Activated CD8-positive, alpha-beta T cell treated with anti-CD3 and anti-CD28 coated beads for 36 hours (primary cell): ENCODE data around the gene PRADC1. TPM values are rescaled to one million over a fixed set of nuclear protein-coding genes. Genes with fewer than 3 reads are reported as not detected.

ENCODE experiments used
- ATAC-seq: fragments of 200-7000 bp; cut with Tn5 transposase; one replicate; pipeline ENCODE4 v1.10.0; 2021; ENCODE audit warnings: mild to moderate bottlenecking, moderate library complexity
- CTCF ChIA-PET: fragments of 350-600 bp; sonication (Branson Sonifier 250); formaldehyde crosslinking; loops from one replicate; lab custom pipeline; 2021; ENCODE audit warnings: antibody characterized with exemption; lab: Charles Lee
- POLR2A ChIA-PET: fragments of 350-600 bp; sonication (Branson Sonifier 250); formaldehyde crosslinking; loops from one replicate; lab custom pipeline; 2021; ENCODE audit warnings: antibody characterized with exemption; lab: Charles Lee
- DNase-seq: peaks from one replicate; pipeline ENCODE4 v3.0.0-alpha.2; 2020
- H3K27ac Mint-ChIP-seq: one replicate; pipeline ENCODE4 v1.8.0; 2021; ENCODE audit warnings: mild to moderate bottlenecking, mixed read lengths
- H3K27me3 Mint-ChIP-seq: one replicate; pipeline ENCODE4 v1.8.0; 2021; ENCODE audit warnings: mixed read lengths
- H3K36me3 Mint-ChIP-seq: one replicate; pipeline ENCODE4 v1.8.0; 2021; ENCODE audit warnings: low read depth, mixed read lengths
- H3K4me1 Mint-ChIP-seq: one replicate; pipeline ENCODE4 v1.8.0; 2021; ENCODE audit warnings: low read depth, mixed read lengths
- H3K4me3 Mint-ChIP-seq: one replicate; pipeline ENCODE4 v1.8.0; 2021; ENCODE audit warnings: mild to moderate bottlenecking, moderate library complexity, mixed read lengths
- H3K9me3 Mint-ChIP-seq: one replicate; pipeline ENCODE4 v1.8.0; 2021; ENCODE audit warnings: mixed read lengths
- CTCF ChIP-seq: fragments of 200-600 bp; IDR thresholded peaks from one replicate; pipeline ENCODE4 v1.8.0; 2022; ENCODE audit warnings: antibody characterized with exemption, mild to moderate bottlenecking
- intact Hi-C: fragments of 100-400 bp; cut with micrococcal nuclease; formaldehyde crosslinking; loops from one replicate; pipeline ENCODE4 v1.10.0; 2022
- total RNA-seq, 2 experiments: library from RNA; stranded (reverse); gene quantifications; one replicate each; pipeline ENCODE4 v1.2.3, GENCODE V29; 2021

PRADC1 gene
- total RNA-seq, 2 experiments from 2014 or later: 12.4 to 16.2 TPM

- H3K36me3 Mint-ChIP-seq: peaks cover 20% of the 10 kb centered on the region
- no peak for TF ChIP-seq CTCF
- H3K4me3 Mint-ChIP-seq: no peak overlapping the region
- CTCF ChIA-PET: no interaction called here
- H3K4me1 Mint-ChIP-seq: peaks cover 3% of the 10 kb centered on the region
- POLR2A ChIA-PET: no interaction called here
- DNase-seq (no peak), ATAC-seq (no peak)
- intact Hi-C loops: no loop called here
- H3K9me3 Mint-ChIP-seq: no peaks in the 10 kb centered on the region
- H3K27ac Mint-ChIP-seq: no peak overlapping the region
- no peaks in the 10 kb centered on the region for H3K27me3 Mint-ChIP-seq
These were observed 26.8 kb upstream of the PRADC1 start for GRCh38 chr2:73259704-73260337.

GRCh38 chr2:73259276-73259675 lies 26.2 kb upstream of the PRADC1 start:
- Mint-ChIP-seq H3K9me3 (no peaks in the 10 kb centered on the region), H3K36me3 (peaks cover 19% of the 10 kb centered on the region), H3K27ac (no peak overlapping the region), H3K4me1 (peaks cover 3% of the 10 kb centered on the region), H3K4me3 (no peak overlapping the region), H3K27me3 (no peaks in the 10 kb centered on the region)
- DNase-seq (no peak), ATAC-seq (no peak)
- ChIA-PET CTCF (interaction anchor here (1.3 to 1.7 kb wide), 2 partner anchors 9 to 32 kb away, joined by 3 to 4 read pairs; no protein-coding TSS in a partner anchor), POLR2A (interaction anchor here (1.1 kb wide), 1 partner anchor 9 kb away, joined by 4 read pairs; no protein-coding TSS in a partner anchor)
- no peak for TF ChIP-seq CTCF
- intact Hi-C loops: no loop called here

- ChIA-PET CTCF (interaction anchor here (1.3 to 1.7 kb wide), 2 partner anchors 10 to 32 kb away, joined by 3 to 4 read pairs; no protein-coding TSS in a partner anchor), POLR2A (interaction anchor here (1.1 kb wide), 1 partner anchor 9 kb away, joined by 4 read pairs; no protein-coding TSS in a partner anchor)
- Mint-ChIP-seq H3K27ac (no peak overlapping the region), H3K36me3 (peaks cover 16% of the 10 kb centered on the region), H3K27me3 (no peaks in the 10 kb centered on the region), H3K4me3 (no peak overlapping the region), H3K9me3 (no peaks in the 10 kb centered on the region), H3K4me1 (peaks cover 3% of the 10 kb centered on the region)
- no peak for TF ChIP-seq CTCF
- DNase-seq: no peak
- no peak for ATAC-seq
- intact Hi-C loops: no loop called here
These were observed 25.8 kb upstream of the PRADC1 start for GRCh38 chr2:73258913-73259215.

GRCh38 chr2:73258186-73258912 lies 25.3 kb upstream of the PRADC1 start:
- ChIA-PET POLR2A (interaction anchor here (0.6 to 1.2 kb wide), 4 partner anchors 8 to 146 kb away, joined by 3 to 4 read pairs (median 4); partner anchors contain the start of gene RAB11FIP5), CTCF (interaction anchor here (0.7 to 1.7 kb wide), 3 partner anchors 10 to 32 kb away, joined by 3 to 4 read pairs (median 3); no protein-coding TSS in a partner anchor)
- peaks cover 18% of the 10 kb centered on the region for H3K36me3 Mint-ChIP-seq
- no peak overlapping the region for H3K4me3 Mint-ChIP-seq
- intact Hi-C loops: no loop called here
- no peak overlapping the region for H3K27ac Mint-ChIP-seq
- no peak for ATAC-seq
- H3K4me1 Mint-ChIP-seq: peaks cover 3% of the 10 kb centered on the region
- H3K27me3 Mint-ChIP-seq: no peaks in the 10 kb centered on the region
- no peak for DNase-seq
- TF ChIP-seq CTCF: no peak
- H3K9me3 Mint-ChIP-seq: no peaks in the 10 kb centered on the region
